A673 (cell line): Measurements from ENCODE around the gene ANKRD44. TPM values are rescaled to one million over a fixed set of nuclear protein-coding genes. Genes with fewer than 3 reads are reported as not detected.
A peak's percentile ranks its signal among the peaks of the same experiment; 100 is the strongest.

ENCODE experiments used
- BruUV-seq: library from RNA; stranded (reverse); fragments of 400-500 nt; replicated peaks from 2 replicates; lab custom pipeline; 2021; lab: Mats Ljungman, UMichigan
- CTCF ChIA-PET: fragments of 300-600 bp; sonication (Branson Sonifier 250); formaldehyde crosslinking; loops from one replicate; lab custom pipeline; 2022; ENCODE audit warnings: antibody characterized with exemption; lab: Charles Lee
- POLR2A ChIA-PET: fragments of 300-600 bp; sonication (Branson Sonifier 250); formaldehyde crosslinking; loops from one replicate; lab custom pipeline; 2022; ENCODE audit warnings: antibody characterized with exemption; ENCODE audit not compliant: low non-redundant PET; lab: Charles Lee
- DNase-seq: peaks from one replicate; pipeline ENCODE4 v3.0.0-alpha.2; 2015; ENCODE audit warnings: low spot score
- H3K27ac ChIP-seq: fragments of 200-600 bp; sonication (generic); 2 replicates; pipeline ENCODE4 v1.5.1; 2016; ENCODE audit warnings: mixed run types, low read depth, mild to moderate bottlenecking, mixed read lengths, antibody characterized with exemption, low read length; ENCODE audit not compliant: poor library complexity, severe bottlenecking
- H3K27me3 ChIP-seq: fragments of 200-600 bp; sonication (generic); replicated peaks from 2 replicates; pipeline ENCODE4 v1.6.1; 2017; ENCODE audit warnings: mixed run types, low read depth, mild to moderate bottlenecking, mixed read lengths, antibody characterized with exemption, low read length; ENCODE audit not compliant: insufficient read depth, poor library complexity
- H3K36me3 ChIP-seq: fragments of 200-600 bp; sonication (generic); 2 replicates; pipeline ENCODE4 v1.6.1; 2016; ENCODE audit warnings: mixed run types, mild to moderate bottlenecking, mixed read lengths, antibody characterized with exemption, low read length; ENCODE audit not compliant: insufficient read depth, poor library complexity, severe bottlenecking
- H3K4me1 ChIP-seq: fragments of 200-600 bp; sonication (generic); 2 replicates; pipeline ENCODE4 v1.6.1; 2017; ENCODE audit warnings: mixed run types, mild to moderate bottlenecking, mixed read lengths, antibody characterized with exemption, low read length; ENCODE audit not compliant: insufficient read depth, poor library complexity, severe bottlenecking
- H3K4me3 ChIP-seq: fragments of 200-600 bp; sonication (generic); 2 replicates; pipeline ENCODE4 v1.5.1; 2016; ENCODE audit warnings: low read depth, mixed run types, mild to moderate bottlenecking, mixed read lengths, low read length; ENCODE audit not compliant: poor library complexity, severe bottlenecking
- H3K9me3 ChIP-seq: fragments of 200-600 bp; sonication (generic); 2 replicates; pipeline ENCODE4 v1.6.1; 2016; ENCODE audit warnings: mixed run types, low read depth, mild to moderate bottlenecking, mixed read lengths, antibody characterized with exemption, low read length; ENCODE audit not compliant: poor library complexity, severe bottlenecking
- CTCF ChIP-seq: fragments of 300-800, 200-600 bp; sonication (generic); conservative IDR thresholded peaks from 2 replicates; pipeline ENCODE4 v1.5.1; 2017; ENCODE audit warnings: low read depth, mild to moderate bottlenecking, antibody characterized with exemption, low read length, moderate library complexity, mixed read lengths
- EZH2 ChIP-seq: fragments of 200-600 bp; sonication (generic); IDR thresholded peaks from 2 replicates; pipeline ENCODE4 v1.6.1; 2017; ENCODE audit warnings: borderline replicate concordance, low read depth, mild to moderate bottlenecking, mixed read lengths, antibody characterized with exemption, low read length; ENCODE audit not compliant: poor library complexity, severe bottlenecking
- intact Hi-C: fragments of 100-400 bp; cut with micrococcal nuclease; formaldehyde crosslinking; loops from one replicate; pipeline ENCODE4 v1.10.0; 2022; ENCODE audit not compliant: unreplicated experiment
- total RNA-seq: library from RNA; stranded (reverse); gene quantifications from 2 replicates; pipeline ENCODE4 v1.2.3, GENCODE V29; 2021

Gene ANKRD44
- total RNA-seq, 1 experiment from 2014 or later, result 17.0 TPM

GRCh38 chr2:197158591-197159550 lies 151.7 kb downstream of the ANKRD44 start:
- H3K9me3 ChIP-seq, result peaks cover 3% of the 10 kb centered on the region

GRCh38 chr2:197157879-197158537 lies 152.6 kb downstream of the ANKRD44 start:
- DNase-seq, result no peak
- Histone ChIP-seq H3K9me3 (peaks cover 3% of the 10 kb centered on the region), H3K27me3 (no peaks in the 10 kb centered on the region), H3K27ac (no peak overlapping the region), H3K36me3 (no peaks in the 10 kb centered on the region), H3K4me3 (no peak overlapping the region), H3K4me1 (peaks cover 8% of the 10 kb centered on the region)
- ChIA-PET CTCF (no interaction called here), POLR2A (interaction anchor here (0.6 kb wide), 1 partner anchor 379 kb away, joined by 3 read pairs; no protein-coding TSS in a partner anchor)
- TF ChIP-seq CTCF, result no peak
- no peak for TF ChIP-seq EZH2
- BruUV-seq, result no TSS peak
- intact Hi-C loops, result no loop called here

More at GRCh38 chr2:197158591-197159550, 151.7 kb downstream of the ANKRD44 start:
- ChIA-PET CTCF (no interaction called here), POLR2A (no interaction called here)
- H3K4me3 ChIP-seq, result no peak overlapping the region
- peaks cover 8% of the 10 kb centered on the region for H3K4me1 ChIP-seq
- BruUV-seq, result no TSS peak
- peak; percentile 9 for DNase-seq
- no peak overlapping the region for H3K27ac ChIP-seq
- TF ChIP-seq CTCF (no peak), EZH2 (no peak)
- intact Hi-C loops, result no loop called here
- no peaks in the 10 kb centered on the region for H3K36me3 ChIP-seq
- H3K27me3 ChIP-seq, result no peaks in the 10 kb centered on the region

GRCh38 chr2:197156771-197157170 lies 153.8 kb downstream of the ANKRD44 start:
- no TSS peak for BruUV-seq
- CTCF ChIA-PET, result no interaction called here
- TF ChIP-seq CTCF (no peak), EZH2 (no peak)
- no peak overlapping the region for H3K27ac ChIP-seq
- POLR2A ChIA-PET, result no interaction called here
- H3K27me3 ChIP-seq, result no peaks in the 10 kb centered on the region
- no peaks in the 10 kb centered on the region for H3K36me3 ChIP-seq
- peaks cover 3% of the 10 kb centered on the region for H3K9me3 ChIP-seq
- DNase-seq, result no peak
- intact Hi-C loops, result no loop called here
- H3K4me3 ChIP-seq, result no peak overlapping the region
- H3K4me1 ChIP-seq, result peaks cover 8% of the 10 kb centered on the region
